PFSK-1 (cell line): Measurements from ENCODE around the gene ATP5PB.

Source experiments
- FOXP2 ChIP-seq: optimal IDR thresholded peaks from 2 replicates; pipeline ENCODE3; 2011; ENCODE audit warnings: borderline replicate concordance, control low read depth, inconsistent platforms; ENCODE audit not compliant: insufficient read depth; ENCODE audit errors: extremely low read length, extremely low read depth
- POLR2AphosphoS5 ChIP-seq: IDR thresholded peaks from 2 replicates; pipeline ENCODE4 v1.6.1; 2012; ENCODE audit warnings: low read depth, mild to moderate bottlenecking, control low read depth, low read length, moderate library complexity
- REST ChIP-seq, 2 experiments: IDR thresholded peaks; 2 replicates each; pipeline versions ENCODE4 v1.6.1 to v1.8.0; 2011 to 2012; ENCODE audit warnings: low read depth in 2 of 2, low read length in 2 of 2, control low read depth in 1 of 2, inconsistent platforms in 1 of 2, mild to moderate bottlenecking in 1 of 2, moderate library complexity in 1 of 2; ENCODE audit not compliant: insufficient read depth in 1 of 2
- SIN3A ChIP-seq: IDR thresholded peaks from 2 replicates; pipeline ENCODE4 v1.6.1; 2012; ENCODE audit warnings: mild to moderate bottlenecking, low read length, moderate library complexity, borderline replicate concordance; ENCODE audit not compliant: insufficient read depth
- TAF1 ChIP-seq: IDR thresholded peaks from 2 replicates; pipeline ENCODE4 v1.6.1; 2012; ENCODE audit warnings: low read length, control low read depth, borderline replicate concordance; ENCODE audit not compliant: insufficient read depth

- TF ChIP-seq REST (IDR thresholded peaks at IDR 0.05; ENCODE audit: insufficient read depth in 1 of 2, low read depth in 2 of 2, low read length in 2 of 2), result no peak
- no peak for TF ChIP-seq POLR2AphosphoS5
- no peak for TF ChIP-seq TAF1
- TF ChIP-seq FOXP2, result no peak
- TF ChIP-seq SIN3A, result no peak
These were observed 54.8 kb downstream of the ATP5PB start for GRCh38 chr1:111504097-111504496.
